MCF 10A (cell line): ENCODE results near the gene CIB2. TPM values are rescaled to one million over a fixed set of nuclear protein-coding genes. Genes with fewer than 3 reads are reported as not detected.

Source experiments
- BruUV-seq: library from RNA; stranded (reverse); fragments of 400-500 nt; replicated peaks from 2 replicates; lab custom pipeline; 2021; lab: Mats Ljungman, UMichigan
- CTCF ChIA-PET: fragments of 300-600 bp; sonication (Branson Sonifier 250); formaldehyde crosslinking; extraction: SDS; loops from one replicate; lab custom pipeline; 2021; ENCODE audit warnings: antibody characterized with exemption, inconsistent platforms; lab: Yijun Ruan, JAX
- POLR2A ChIA-PET: fragments of 300-600, 350-650 bp; sonication (Branson Sonifier 250); formaldehyde crosslinking; extraction: SDS; loops from one replicate; lab custom pipeline; 2020; ENCODE audit warnings: antibody characterized with exemption, inconsistent platforms; lab: Yijun Ruan, JAX
- DNase-seq: peaks from one replicate; pipeline ENCODE4 v3.0.0-alpha.2; 2018; ENCODE audit not compliant: unreplicated experiment
- H3K27ac Mint-ChIP-seq: one replicate; pipeline ENCODE4 v1.8.0; 2022; ENCODE audit warnings: mild to moderate bottlenecking, low read depth, mixed read lengths; ENCODE audit not compliant: unreplicated experiment
- H3K27me3 Mint-ChIP-seq: one replicate; pipeline ENCODE4 v1.8.0; 2022; ENCODE audit warnings: mixed read lengths; ENCODE audit not compliant: insufficient read depth, unreplicated experiment
- H3K36me3 Mint-ChIP-seq: one replicate; pipeline ENCODE4 v1.8.0; 2022; ENCODE audit warnings: mild to moderate bottlenecking, moderate library complexity, mixed read lengths; ENCODE audit not compliant: insufficient read depth, unreplicated experiment
- H3K4me1 Mint-ChIP-seq: one replicate; pipeline ENCODE4 v1.8.0; 2022; ENCODE audit warnings: mixed read lengths; ENCODE audit not compliant: insufficient read depth, unreplicated experiment
- H3K4me3 Mint-ChIP-seq: one replicate; pipeline ENCODE4 v1.8.0; 2022; ENCODE audit warnings: mild to moderate bottlenecking, moderate library complexity, mixed read lengths; ENCODE audit not compliant: unreplicated experiment
- H3K9me3 Mint-ChIP-seq: one replicate; pipeline ENCODE4 v1.8.0; 2022; ENCODE audit warnings: mixed read lengths; ENCODE audit not compliant: unreplicated experiment
- intact Hi-C: fragments of 100-400 bp; cut with micrococcal nuclease; formaldehyde crosslinking; loops from 2 replicates; pipeline ENCODE4 v1.14.1; 2022
- total RNA-seq: library from RNA; stranded (reverse); gene quantifications from 2 replicates; pipeline ENCODE4 v1.2.3, GENCODE V29; 2022
- TF ChIP-seq, protein P1 (sequence below): fragments of 200-600 bp; IDR thresholded peaks from one replicate; pipeline ENCODE4 v1.8.0; 2022; ENCODE audit warnings: antibody characterized with exemption, mild to moderate bottlenecking; ENCODE audit not compliant: unreplicated experiment

Gene CIB2
- total RNA-seq, 1 experiment from 2014 or later, result 0.30 TPM

DNA sequence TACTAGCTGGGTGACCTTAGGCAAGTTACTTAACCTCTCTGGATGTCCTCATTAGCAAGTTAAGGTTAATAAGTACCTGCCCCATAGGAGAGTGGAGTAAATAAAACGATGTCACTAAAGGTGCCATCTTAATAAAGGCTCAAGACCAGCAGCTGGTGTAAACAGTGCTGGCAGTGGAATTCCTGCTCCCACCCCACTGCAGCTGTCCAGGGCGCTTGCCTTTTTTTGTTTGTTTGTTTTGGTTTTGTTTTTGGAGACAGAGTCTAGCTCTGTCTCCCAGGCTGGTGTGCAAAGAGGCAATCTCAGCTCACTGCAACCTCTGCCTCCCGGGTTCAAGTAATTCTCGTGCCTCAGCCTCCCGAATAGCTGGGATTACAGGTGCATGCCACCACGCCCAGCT lies 46.8 kb upstream of the CIB2 start:
- intact Hi-C loops, result loop anchor here (5.0 kb wide), 1 partner anchor 46 kb away; the partner anchor contains the start of gene CIB2
- POLR2A ChIA-PET, result interaction anchor here (1.1 kb wide), 2 partner anchors 11 to 63 kb away, joined by 5 read pairs; no protein-coding TSS in a partner anchor
- H3K9me3 Mint-ChIP-seq, result no peaks in the 10 kb centered on the region
- CTCF ChIA-PET, result interaction anchor here (0.7 to 3.9 kb wide), 25 partner anchors 9 to 387 kb away, joined by 3 to 110 read pairs (median 4); no protein-coding TSS in a partner anchor
- H3K27me3 Mint-ChIP-seq, result no peaks in the 10 kb centered on the region
- no TSS peak for BruUV-seq
- H3K27ac Mint-ChIP-seq, result no peak overlapping the region
- no peak for DNase-seq
- H3K4me1 Mint-ChIP-seq, result no peaks in the 10 kb centered on the region
- TF ChIP-seq, protein P1, sequence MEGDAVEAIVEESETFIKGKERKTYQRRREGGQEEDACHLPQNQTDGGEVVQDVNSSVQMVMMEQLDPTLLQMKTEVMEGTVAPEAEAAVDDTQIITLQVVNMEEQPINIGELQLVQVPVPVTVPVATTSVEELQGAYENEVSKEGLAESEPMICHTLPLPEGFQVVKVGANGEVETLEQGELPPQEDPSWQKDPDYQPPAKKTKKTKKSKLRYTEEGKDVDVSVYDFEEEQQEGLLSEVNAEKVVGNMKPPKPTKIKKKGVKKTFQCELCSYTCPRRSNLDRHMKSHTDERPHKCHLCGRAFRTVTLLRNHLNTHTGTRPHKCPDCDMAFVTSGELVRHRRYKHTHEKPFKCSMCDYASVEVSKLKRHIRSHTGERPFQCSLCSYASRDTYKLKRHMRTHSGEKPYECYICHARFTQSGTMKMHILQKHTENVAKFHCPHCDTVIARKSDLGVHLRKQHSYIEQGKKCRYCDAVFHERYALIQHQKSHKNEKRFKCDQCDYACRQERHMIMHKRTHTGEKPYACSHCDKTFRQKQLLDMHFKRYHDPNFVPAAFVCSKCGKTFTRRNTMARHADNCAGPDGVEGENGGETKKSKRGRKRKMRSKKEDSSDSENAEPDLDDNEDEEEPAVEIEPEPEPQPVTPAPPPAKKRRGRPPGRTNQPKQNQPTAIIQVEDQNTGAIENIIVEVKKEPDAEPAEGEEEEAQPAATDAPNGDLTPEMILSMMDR, result no peak
- peaks cover 6% of the 10 kb centered on the region for H3K36me3 Mint-ChIP-seq
- no peak overlapping the region for H3K4me3 Mint-ChIP-seq

DNA sequence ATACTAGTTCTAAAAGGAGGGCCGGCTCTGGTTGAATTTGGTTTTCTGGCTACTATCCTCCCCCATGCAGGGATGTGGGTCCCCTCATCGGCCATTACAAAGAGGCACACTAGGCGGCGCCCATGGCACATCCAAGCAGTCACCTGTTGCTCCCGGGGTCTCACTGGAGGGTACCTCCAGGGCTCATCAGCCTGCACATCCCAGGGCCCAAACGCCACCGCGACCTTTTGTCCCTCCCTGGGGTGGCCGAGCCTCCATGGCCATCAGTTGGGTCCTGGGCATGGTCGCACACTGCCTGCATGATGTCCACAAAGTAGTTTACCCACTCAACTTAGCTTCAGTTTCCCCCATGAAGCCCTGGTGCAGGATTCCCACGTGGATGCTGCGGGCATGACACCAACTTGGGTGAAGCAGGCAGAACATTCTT lies 46.2 kb upstream of the CIB2 start:
- CTCF ChIA-PET, result interaction anchor here (0.7 to 3.9 kb wide), 33 partner anchors 9 to 262 kb away, joined by 3 to 110 read pairs (median 4); no protein-coding TSS in a partner anchor
- intact Hi-C loops, result loop anchor here (1.0 to 5.0 kb wide), 2 partner anchors 45 to 64 kb away; partner anchors contain the start of gene CIB2
- H3K9me3 Mint-ChIP-seq, result no peaks in the 10 kb centered on the region
- H3K27ac Mint-ChIP-seq, result no peak overlapping the region
- H3K4me1 Mint-ChIP-seq, result no peaks in the 10 kb centered on the region
- H3K36me3 Mint-ChIP-seq, result peaks cover 8% of the 10 kb centered on the region
- no TSS peak for BruUV-seq
- no peak overlapping the region for H3K4me3 Mint-ChIP-seq
- TF ChIP-seq, protein P1, result peak; percentile 73
- POLR2A ChIA-PET, result interaction anchor here (1.1 kb wide), 2 partner anchors 11 to 63 kb away, joined by 5 read pairs; no protein-coding TSS in a partner anchor
- H3K27me3 Mint-ChIP-seq, result no peaks in the 10 kb centered on the region
- DNase-seq, result peak; percentile 52

DNA sequence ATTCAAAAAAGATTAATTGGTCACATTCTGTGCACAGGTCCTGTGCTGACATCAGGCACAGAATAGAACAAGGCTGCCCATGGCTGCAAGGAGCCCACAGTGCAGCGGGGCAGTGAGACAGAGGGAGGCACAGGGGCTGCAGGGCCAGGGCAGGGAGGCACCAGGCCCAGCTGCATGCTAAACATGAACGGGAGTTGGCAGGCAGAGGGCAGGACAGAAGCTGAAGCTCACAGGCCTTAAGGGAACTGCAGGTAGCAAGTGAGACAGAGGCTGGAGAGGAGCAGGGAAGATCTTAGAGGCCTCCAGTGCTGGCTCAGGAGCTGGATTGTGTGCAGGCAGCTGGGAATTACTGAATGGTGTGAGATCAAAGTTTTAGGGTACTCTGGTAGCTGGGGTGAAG lies 44.1 kb upstream of the CIB2 start:
- CTCF ChIA-PET, result interaction anchor here (0.9 to 3.9 kb wide), 6 partner anchors 10 to 215 kb away, joined by 3 to 110 read pairs (median 4); partner anchors contain the start of gene ACSBG1

DNA sequence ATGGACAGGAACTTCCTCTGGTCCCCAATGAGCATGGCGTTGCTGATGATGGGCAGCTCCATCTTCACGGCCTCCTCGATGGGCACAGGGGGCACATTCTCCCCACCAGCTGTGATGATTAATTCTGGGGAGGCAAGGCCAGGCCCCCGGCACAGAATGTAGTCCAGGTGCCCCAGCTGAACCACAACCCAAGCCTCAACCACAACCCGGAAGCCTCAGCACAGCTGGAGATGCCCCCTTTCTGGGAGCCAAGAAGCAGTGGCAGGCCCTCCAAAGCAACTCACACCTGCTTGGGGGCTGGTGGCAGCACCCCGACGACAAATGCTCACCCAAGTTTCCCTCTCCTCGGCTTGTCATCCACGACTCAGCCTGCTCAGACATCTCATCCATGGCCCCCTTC lies 43.2 kb upstream of the CIB2 start:
- no TSS peak for BruUV-seq
- H3K36me3 Mint-ChIP-seq, result peaks cover 33% of the 10 kb centered on the region
- no peak overlapping the region for H3K27ac Mint-ChIP-seq
- no peak for DNase-seq
- no peaks in the 10 kb centered on the region for H3K4me1 Mint-ChIP-seq
- H3K27me3 Mint-ChIP-seq, result no peaks in the 10 kb centered on the region
- H3K9me3 Mint-ChIP-seq, result no peaks in the 10 kb centered on the region
- TF ChIP-seq, protein P1, result no peak
- intact Hi-C loops, result no loop called here
- ChIA-PET CTCF (interaction anchor here (0.7 to 1.7 kb wide), 4 partner anchors 9 to 67 kb away, joined by 3 to 4 read pairs (median 4); partner anchors contain the start of gene ACSBG1), POLR2A (interaction anchor here (0.6 kb wide), 1 partner anchor 468 kb away, joined by 3 read pairs; no protein-coding TSS in a partner anchor)
- no peak overlapping the region for H3K4me3 Mint-ChIP-seq

More for the DNA sequence above, 44.1 kb upstream of the CIB2 start:
- Mint-ChIP-seq H3K36me3 (peaks cover 24% of the 10 kb centered on the region), H3K27ac (no peak overlapping the region), H3K27me3 (no peaks in the 10 kb centered on the region), H3K4me1 (no peaks in the 10 kb centered on the region), H3K4me3 (no peak overlapping the region), H3K9me3 (no peaks in the 10 kb centered on the region)
- POLR2A ChIA-PET, result interaction anchor here (0.7 kb wide), 1 partner anchor 67 kb away, joined by 3 read pairs; no protein-coding TSS in a partner anchor
- TF ChIP-seq, protein P1, result no peak
- intact Hi-C loops, result loop anchor here (5.0 kb wide), 1 partner anchor 43 kb away; the partner anchor contains the start of gene CIB2
- no peak for DNase-seq
- BruUV-seq, result no TSS peak
